GM19099 (cell line): ENCODE measurements around the gene TANGO6.

ENCODE experiments used
- POLR2A ChIP-seq: IDR thresholded peaks from 3 replicates; pipeline ENCODE4 v1.6.1; 2011; ENCODE audit warnings: low read depth; ENCODE audit not compliant: insufficient read length; ENCODE audit errors: extremely low read depth

TANGO6 gene

GRCh38 chr16:68850481-68850880 lies 7.2 kb downstream of the TANGO6 start:
- TF ChIP-seq POLR2A = no peak

- no peak for TF ChIP-seq POLR2A
Observed at GRCh38 chr16:68851601-68852000, 8.3 kb downstream of the TANGO6 start.

GRCh38 chr16:68857479-68857878 lies 14.1 kb downstream of the TANGO6 start:
- no peak for TF ChIP-seq POLR2A

DNA sequence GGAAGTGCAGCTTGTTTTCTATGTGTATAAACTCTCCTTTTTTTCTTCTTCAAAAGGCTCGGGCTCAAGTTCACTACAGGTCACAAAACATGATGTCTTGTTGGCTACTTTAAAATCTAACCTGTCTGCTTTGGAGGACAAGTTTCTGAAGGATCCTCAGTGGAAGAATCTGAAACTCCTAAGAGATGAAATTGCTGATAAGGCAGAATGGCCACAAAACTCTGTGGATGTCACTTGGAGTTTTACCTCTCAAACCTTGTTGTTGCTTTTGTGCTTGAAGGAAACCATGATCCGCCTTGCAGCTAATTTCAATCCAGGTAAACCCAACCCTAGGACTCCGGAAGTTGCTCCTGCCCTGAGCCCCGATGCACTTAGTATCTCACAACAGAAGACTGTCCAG lies 16.5 kb downstream of the TANGO6 start:
- no peak for TF ChIP-seq POLR2A

DNA sequence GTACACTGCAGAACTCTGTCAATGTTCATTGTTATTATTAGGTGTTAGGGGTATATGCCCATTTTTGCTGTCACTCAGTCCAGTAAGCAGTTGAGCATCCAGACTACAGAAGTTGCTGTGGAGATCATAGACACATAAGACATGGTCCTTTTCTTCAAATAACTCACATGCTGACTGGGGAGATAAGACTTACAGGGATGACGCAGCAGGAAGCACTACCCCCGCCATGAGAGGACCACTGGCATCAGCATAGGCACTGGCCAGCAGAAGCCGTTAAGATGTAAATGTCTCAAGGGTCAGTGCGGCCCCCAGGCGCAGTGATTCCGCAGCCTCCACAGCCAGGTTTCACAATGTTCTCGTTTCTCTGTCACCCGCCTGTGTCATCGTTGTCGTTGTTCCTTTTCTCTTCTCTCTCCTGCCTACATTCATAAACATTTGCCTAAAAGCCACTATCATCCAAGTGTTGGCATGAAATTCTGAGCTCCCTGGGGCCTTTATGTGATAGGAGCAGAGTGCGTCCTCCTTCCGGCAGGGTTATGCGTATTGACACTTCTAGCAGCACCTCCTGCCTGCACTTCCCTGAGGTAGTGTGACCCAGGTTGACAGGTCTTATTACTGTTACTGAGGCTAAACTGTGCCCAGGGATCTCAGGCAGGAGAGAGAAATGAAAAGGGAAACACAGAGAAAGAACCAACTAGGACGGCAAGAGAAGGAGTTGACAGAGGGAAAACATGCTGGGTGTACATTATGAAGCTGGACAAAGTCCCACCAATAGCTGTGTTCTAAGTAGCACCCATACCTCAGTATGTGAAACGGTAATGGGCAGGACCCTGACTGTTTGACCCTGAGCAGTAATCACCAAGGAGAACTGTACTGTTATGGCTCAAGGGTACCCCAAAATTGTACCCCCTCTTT lies 17.9 kb downstream of the TANGO6 start:
- TF ChIP-seq POLR2A = no peak

DNA sequence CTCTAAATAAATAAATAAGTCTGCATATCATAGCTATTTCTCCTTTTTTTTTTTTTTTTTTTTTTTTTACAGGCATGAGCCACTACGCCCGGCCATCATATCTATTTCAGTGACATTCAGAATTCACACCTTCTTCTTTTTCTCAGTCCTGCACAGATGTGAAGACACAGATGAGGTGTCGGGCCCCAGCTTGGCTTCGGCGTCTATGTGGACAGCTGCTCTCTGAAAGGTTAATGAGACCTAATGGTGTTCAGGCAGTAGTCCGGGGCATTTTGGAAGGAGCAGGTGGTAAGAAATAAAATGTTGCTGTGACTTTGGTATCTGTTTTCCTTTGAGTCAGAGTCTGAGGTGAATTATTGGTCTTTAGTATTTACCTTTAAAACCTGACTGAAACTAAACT lies 23.6 kb downstream of the TANGO6 start:
- no peak for TF ChIP-seq POLR2A

GRCh38 chr16:68869492-68870088 lies 26.3 kb downstream of the TANGO6 start:
- TF ChIP-seq POLR2A = no peak

DNA sequence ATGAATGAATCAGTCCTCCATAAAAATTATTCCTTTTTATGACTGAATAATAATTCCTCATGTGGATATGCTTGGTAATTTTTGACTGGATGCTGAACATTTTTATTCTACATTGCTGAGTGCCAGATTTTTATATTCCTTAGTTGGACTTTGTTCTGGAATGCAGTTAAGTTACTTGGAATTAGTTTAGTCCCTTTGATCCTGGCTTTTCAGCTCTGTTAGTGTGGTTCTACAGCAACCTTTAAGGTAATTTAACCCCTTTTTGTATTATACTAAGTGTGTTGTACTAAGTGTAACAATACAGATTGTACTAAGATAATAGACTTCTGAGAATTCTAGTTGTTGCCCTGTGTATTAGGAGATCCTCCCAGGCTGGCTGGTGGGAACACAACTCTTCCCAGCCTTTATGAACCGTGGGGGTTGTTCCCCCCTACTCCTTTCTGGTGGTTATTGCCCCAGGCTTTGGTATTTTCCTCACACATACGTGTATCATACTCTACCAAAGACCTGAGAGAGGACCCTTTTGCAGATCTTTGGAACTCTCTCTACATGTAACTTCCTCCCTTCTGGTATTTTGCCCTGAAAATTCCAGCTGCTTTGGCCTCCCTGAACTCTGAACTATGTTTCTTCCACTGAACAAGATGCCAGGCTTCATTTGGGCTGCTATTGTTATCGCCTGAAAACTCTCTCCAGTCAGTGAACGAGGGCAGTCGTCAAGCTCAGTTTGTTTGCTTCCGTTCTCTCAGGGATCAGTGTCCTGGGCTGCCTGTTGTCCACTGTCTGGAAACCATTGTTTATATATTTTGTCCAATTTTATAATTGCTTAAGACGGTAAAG lies 30.5 kb downstream of the TANGO6 start:
- no peak for TF ChIP-seq POLR2A

- no peak for TF ChIP-seq POLR2A
Observed at GRCh38 chr16:68875871-68876270, 32.5 kb downstream of the TANGO6 start.

DNA sequence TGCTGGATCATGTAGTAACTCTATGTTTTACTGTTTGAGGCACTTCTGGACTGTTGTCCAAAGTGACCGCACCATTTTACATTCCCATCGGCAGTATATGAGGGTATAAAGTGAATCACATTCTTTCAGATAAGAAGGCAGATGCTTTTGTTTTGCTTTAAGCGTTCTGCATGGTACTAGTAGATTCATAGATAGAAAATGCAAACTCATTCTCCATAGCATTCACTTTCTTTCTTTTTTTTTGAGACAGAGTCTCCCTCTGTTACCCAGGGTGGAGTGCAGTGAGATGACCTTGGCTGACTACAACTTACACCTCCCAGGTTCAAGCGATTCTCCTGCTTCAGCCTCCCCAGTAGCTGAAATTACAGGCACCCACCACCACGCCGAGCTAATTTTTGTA lies 40.4 kb downstream of the TANGO6 start:
- no peak for TF ChIP-seq POLR2A

DNA sequence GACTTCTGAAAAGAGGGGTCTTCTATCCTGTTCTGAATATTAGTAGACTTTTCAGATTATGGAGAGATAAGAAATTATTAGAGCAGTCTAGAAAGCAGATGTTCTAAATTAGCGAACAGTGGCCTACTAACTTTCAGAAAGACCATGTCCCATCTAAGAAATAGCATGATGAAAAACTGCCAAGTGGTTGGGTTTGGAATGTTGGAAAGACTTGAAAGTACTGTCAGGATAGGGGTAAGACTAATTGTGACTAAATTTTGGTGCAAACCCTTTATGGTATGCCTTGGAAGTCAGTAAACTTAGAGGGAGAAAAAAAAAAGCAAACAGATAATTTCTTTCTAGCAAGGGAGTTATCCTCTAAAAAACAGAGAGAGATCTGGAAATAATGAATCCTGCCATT lies 41.1 kb downstream of the TANGO6 start:
- no peak for TF ChIP-seq POLR2A

DNA sequence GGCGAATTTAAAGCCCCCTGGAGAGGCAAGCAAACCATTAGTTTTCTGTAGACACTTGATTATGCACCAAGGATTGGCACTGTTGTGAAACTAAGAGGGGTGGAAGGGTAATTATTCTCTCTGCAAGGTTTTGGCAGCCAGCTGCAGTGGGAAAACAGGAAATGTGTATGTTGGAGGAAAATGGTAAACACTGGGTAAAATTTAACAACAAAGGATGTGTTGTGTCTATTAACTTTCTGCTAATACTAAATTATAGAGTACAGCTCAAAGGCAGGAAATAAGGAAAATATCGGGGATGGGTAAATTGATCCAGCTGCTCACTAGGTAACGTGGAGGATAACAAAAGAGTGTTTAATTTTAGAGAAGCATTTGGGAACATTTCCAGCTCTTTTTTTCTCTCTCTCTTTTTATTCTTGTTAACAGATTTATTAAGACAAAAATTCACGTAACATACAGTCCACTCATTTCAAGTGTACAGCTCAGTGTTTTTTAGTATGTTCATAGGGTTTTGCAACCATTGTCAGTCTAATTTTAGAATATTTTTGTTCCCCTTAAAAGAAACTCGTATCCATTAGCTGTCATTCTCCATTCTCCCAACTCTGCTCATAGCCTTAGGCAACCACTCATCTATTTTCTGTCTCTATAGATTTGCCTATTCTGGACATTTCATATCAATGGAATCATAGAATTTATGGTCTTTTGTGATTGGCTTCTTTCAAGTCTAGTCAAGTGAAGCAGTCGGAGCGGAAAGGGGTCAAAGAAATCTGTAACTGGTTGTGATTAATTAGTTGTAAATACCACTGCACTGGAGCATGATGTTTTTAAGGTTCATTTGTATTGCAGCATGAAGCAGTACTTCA lies 41.8 kb downstream of the TANGO6 start:
- no peak for TF ChIP-seq POLR2A

DNA sequence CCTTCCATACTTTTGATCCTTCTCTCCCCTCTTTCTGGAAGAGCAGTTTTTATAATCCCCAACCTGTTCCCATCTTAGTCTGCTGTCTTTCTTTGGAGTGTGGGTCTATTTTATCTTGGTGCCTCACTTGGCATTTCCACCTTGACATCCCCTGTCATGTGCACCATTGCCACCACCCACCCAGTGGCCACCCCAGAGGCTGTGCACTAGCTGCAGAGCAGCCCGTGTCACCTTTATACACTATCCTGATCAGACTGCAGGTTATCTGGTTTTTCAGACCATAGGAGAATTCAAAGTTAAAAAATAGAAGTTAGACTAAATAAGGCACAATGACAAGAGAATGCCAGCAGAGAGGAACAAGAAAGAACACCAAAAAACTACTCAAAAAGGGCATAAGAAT lies 43.8 kb downstream of the TANGO6 start:
- TF ChIP-seq POLR2A = no peak

DNA sequence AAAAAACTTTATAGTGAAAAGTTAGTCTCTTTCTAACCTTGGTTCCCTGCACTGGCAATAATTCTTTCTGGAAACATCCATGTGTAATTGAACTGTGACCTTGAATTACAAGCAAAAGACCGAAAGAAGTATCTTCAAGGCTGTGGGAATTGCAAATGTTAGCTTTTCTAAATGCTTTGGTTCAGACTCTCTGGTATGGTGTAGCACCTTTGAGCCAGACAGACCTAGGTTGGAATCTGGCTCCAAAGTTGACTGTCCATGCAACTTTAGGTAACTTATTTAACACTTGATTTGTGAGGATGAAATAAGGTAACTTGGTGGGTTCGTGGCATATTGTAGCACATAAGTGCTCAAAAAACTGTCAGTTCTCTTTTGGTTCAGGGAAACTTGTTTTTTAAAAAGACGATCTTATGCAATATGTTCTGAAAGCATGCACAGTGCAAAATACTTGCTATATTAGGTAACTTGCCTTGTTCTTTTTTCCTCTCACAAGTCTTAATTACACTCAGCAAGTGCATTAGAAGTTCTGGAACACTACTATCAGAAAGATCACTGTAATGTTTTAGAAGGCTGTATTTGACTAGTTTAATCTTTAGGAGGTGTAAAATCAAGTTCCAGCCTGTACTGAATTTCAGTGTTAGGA lies 46.3 kb downstream of the TANGO6 start:
- no peak for TF ChIP-seq POLR2A
